Measurements from ENCODE around the gene DPH7. TPM values are rescaled to one million over a fixed set of nuclear protein-coding genes. Genes with fewer than 3 reads are reported as not detected.
A peak's percentile ranks its signal among the peaks of the same experiment; 100 is the strongest.
"Not testable (repeated sequence)": the region's sequence is repeated elsewhere in the genome, so short reads cannot be mapped to it uniquely, and the experiment has no call there.

Gene DPH7
- total RNA-seq, 1 experiment from 2014 or later, result 58.4 TPM

DNA sequence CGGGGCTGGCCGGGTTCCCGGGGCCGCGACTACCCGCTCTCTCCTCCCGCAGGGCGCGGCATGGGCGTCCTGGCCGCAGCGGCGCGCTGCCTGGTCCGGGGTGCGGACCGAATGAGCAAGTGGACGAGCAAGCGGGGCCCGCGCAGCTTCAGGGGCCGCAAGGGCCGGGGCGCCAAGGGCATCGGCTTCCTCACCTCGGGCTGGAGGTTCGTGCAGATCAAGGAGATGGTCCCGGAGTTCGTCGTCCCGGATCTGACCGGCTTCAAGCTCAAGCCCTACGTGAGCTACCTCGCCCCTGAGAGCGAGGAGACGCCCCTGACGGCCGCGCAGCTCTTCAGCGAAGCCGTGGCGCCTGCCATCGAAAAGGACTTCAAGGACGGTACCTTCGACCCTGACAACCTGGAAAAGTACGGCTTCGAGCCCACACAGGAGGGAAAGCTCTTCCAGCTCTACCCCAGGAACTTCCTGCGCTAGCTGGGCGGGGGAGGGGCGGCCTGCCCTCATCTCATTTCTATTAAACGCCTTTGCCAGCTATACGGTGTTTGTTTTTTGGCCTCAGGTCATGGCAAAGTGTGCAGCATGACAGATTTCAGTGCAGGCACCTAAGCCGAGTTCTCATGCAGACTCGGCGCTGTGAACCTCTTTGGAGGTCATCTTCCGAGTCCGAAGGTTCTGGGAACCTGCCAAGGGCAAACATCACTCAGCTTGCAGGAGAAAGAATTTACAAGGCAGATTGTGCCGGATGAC lies 26.5 kb downstream of the DPH7 start:
- H3K4me1 Mint-ChIP-seq (ENCODE audit: low read depth, unreplicated experiment), result peaks cover 16% of the 10 kb centered on the region
- Histone ChIP-seq H3K4me1 (peaks cover 5% of the 10 kb centered on the region; the same call in 1 of the 2 replicates), H3K9me3 (no peaks in the 10 kb centered on the region), H3K4me3 (ENCODE audit: low read depth, low read length) (peak overlapping the region; percentile 64), H3K27me3 (replicated peaks; ENCODE audit: control insufficient read depth, insufficient read depth, low read length) (no peaks in the 10 kb centered on the region), H3K36me3 (ENCODE audit: control insufficient read depth, insufficient read depth, low read length) (no peaks in the 10 kb centered on the region; the same call in 1 of the 2 replicates)
- no peaks in the 10 kb centered on the region for H3K9me3 Mint-ChIP-seq (ENCODE audit: unreplicated experiment)
- TF ChIP-seq CTCF (IDR thresholded peaks at IDR 0.05; ENCODE audit: insufficient read depth in 1 of 2, low read depth in 1 of 2, low read length in 1 of 2, severe bottlenecking in 1 of 2, unreplicated experiment in 1 of 2), result no peak
- DNase-seq, result peak in 1 of 2 experiments; percentile 36
- TSS peak; percentile 100 for BruUV-seq (replicated peaks)
- intact Hi-C loops (cut with micrococcal nuclease; ENCODE audit: unreplicated experiment), result loop anchor here (5.0 kb wide), 1 partner anchor 55 kb away; the partner anchor contains the start of gene ARRDC1
- peak overlapping the region; percentile 66 for H3K27ac Mint-ChIP-seq (ENCODE audit: unreplicated experiment)
- peaks cover 67% of the 10 kb centered on the region for H3K36me3 Mint-ChIP-seq (ENCODE audit: insufficient read depth, unreplicated experiment)
- CTCF ChIA-PET, result interaction anchor here (0.5 to 3.4 kb wide), 8 partner anchors 17 to 397 kb away, joined by 3 to 33 read pairs (median 6); partner anchors contain the start of genes DPH7, ENTPD8, EXD3 and NRARP
- H3K4me3 Mint-ChIP-seq (ENCODE audit: unreplicated experiment), result peak overlapping the region; percentile 81
- H3K27me3 Mint-ChIP-seq (ENCODE audit: insufficient read depth, unreplicated experiment), result no peaks in the 10 kb centered on the region
- POLR2A ChIA-PET, result interaction anchor here (0.6 to 1.5 kb wide), 9 partner anchors 24 to 1229 kb away, joined by 3 to 8 read pairs (median 4); partner anchors contain the start of gene TUBB4B

DNA sequence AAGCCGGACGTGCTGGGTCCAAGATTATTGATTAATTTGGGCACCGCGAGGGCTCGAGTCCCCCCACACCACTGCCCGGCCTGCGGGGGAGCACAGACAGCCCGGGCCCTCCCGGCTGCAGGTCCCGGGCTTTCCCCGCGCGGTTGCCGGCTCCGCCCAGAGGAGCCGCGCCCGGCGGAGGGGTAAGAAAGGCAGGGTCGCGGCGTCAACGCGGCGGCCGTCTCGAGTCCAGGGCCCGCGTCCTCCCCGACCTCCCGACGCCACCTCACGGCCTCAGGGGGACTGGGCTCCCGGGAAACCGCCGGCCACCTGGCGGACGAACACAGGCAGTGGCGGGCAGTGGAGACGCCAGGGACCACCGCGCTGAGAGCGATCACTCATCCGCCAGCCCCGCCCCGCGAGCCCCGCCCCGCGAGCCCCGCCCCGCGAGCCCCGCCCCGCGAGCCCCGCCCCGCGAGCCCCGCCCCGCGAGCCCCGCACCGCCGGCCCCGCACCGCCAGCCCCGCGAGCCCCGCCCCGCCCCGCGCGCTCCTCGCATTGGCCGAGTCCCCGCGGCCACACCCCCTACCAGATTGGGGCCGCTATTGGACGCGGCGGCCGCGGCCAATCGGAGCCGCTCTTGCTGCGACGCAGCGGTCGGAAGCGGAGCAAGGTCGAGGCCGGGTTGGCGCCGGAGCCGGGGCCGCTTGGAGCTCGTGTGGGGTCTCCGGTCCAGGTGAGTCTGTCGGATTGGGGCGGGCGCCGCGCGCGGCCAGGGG lies 27.3 kb downstream of the DPH7 start, which contains the start of gene MRPL41:
Gene MRPL41 (plus strand): TSS at position 616 of the 758 bp plus-strand sequence. CDS start 203 bp downstream, outside the sequence.
- DNase-seq, result peak; percentile 90 to 93
- intact Hi-C loops (cut with micrococcal nuclease; ENCODE audit: unreplicated experiment), result loop anchor here (1.0 to 5.0 kb wide), 2 partner anchors 16 to 56 kb away; partner anchors contain the start of gene ARRDC1
- Mint-ChIP-seq H3K9me3 (ENCODE audit: unreplicated experiment) (peaks cover under 1% of the 10 kb centered on the region), H3K4me1 (ENCODE audit: low read depth, unreplicated experiment) (peaks cover 16% of the 10 kb centered on the region), H3K36me3 (ENCODE audit: insufficient read depth, unreplicated experiment) (peaks cover 60% of the 10 kb centered on the region), H3K27ac (ENCODE audit: unreplicated experiment) (peak within 1 kb of the TSS; percentile 66), H3K27me3 (ENCODE audit: insufficient read depth, unreplicated experiment) (no peaks in the 10 kb centered on the region), H3K4me3 (ENCODE audit: unreplicated experiment) (peak within 1 kb of the TSS; percentile 81)
- no peaks in the 10 kb centered on the region for H3K27me3 ChIP-seq (replicated peaks; ENCODE audit: control insufficient read depth, insufficient read depth, low read length)
- ChIA-PET POLR2A (interaction anchor here (0.6 to 1.5 kb wide), 9 partner anchors 16 to 1228 kb away, joined by 3 to 8 read pairs (median 4); partner anchors contain the start of gene TUBB4B), CTCF (interaction anchor here (0.5 to 3.4 kb wide), 8 partner anchors 17 to 396 kb away, joined by 3 to 33 read pairs (median 6); partner anchors contain the start of genes DPH7, ENTPD8, EXD3 and NRARP)
- peak; percentile 49 to 84 for TF ChIP-seq CTCF (IDR thresholded peaks at IDR 0.05; ENCODE audit: insufficient read depth in 1 of 2, low read depth in 1 of 2, low read length in 1 of 2, severe bottlenecking in 1 of 2, unreplicated experiment in 1 of 2)
- peak within 1 kb of the TSS; percentile 81 for H3K4me3 ChIP-seq (ENCODE audit: low read depth, low read length)
- no peaks in the 10 kb centered on the region for H3K9me3 ChIP-seq
- BruUV-seq (replicated peaks), result no TSS peak
- no peaks in the 10 kb centered on the region; the same call in 1 of the 2 replicates for H3K36me3 ChIP-seq (ENCODE audit: control insufficient read depth, insufficient read depth, low read length)
- H3K4me1 ChIP-seq, result peaks cover 5% of the 10 kb centered on the region; the same call in 1 of the 2 replicates

- BruUV-seq (replicated peaks); DNase-seq; H3K4me1 ChIP-seq; H3K27ac Mint-ChIP-seq (ENCODE audit: unreplicated experiment); H3K27me3 Mint-ChIP-seq (ENCODE audit: insufficient read depth, unreplicated experiment); H3K27me3 ChIP-seq (replicated peaks; ENCODE audit: control insufficient read depth, insufficient read depth, low read length); H3K36me3 ChIP-seq (ENCODE audit: control insufficient read depth, insufficient read depth, low read length); H3K9me3 ChIP-seq; H3K9me3 Mint-ChIP-seq (ENCODE audit: unreplicated experiment): not testable (repeated sequence)
- Mint-ChIP-seq H3K4me1 (ENCODE audit: low read depth, unreplicated experiment) (peaks cover 15% of the 10 kb centered on the region), H3K4me3 (ENCODE audit: unreplicated experiment) (peak overlapping the region; percentile 81), H3K36me3 (ENCODE audit: insufficient read depth, unreplicated experiment) (peaks cover 54% of the 10 kb centered on the region)
- ChIA-PET CTCF (interaction anchor here (1.4 to 3.4 kb wide), 2 partner anchors 16 to 109 kb away, joined by 7 to 33 read pairs; no protein-coding TSS in a partner anchor), POLR2A (interaction anchor here (0.7 kb wide), 1 partner anchor 16 kb away, joined by 3 read pairs; no protein-coding TSS in a partner anchor)
- peak overlapping the region; percentile 81 for H3K4me3 ChIP-seq (ENCODE audit: low read depth, low read length)
- intact Hi-C loops (cut with micrococcal nuclease; ENCODE audit: unreplicated experiment), result loop anchor here (1.0 to 5.0 kb wide), 2 partner anchors 16 to 56 kb away; partner anchors contain the start of gene ARRDC1
Observed at GRCh38 chr9:137550958-137551263, 27.8 kb downstream of the DPH7 start.
